Gastroesophageal sphincter (tissue), 3 donors: Measurements from ENCODE around the gene SYNDIG1.

Experiments used
- EP300 ChIP-seq: sonication (generic); formaldehyde crosslinking; IDR thresholded peaks from one replicate; pipeline ENCODE4 v1.6.1; 2017; ENCODE audit warnings: antibody characterized with exemption, mild to moderate bottlenecking
- TF ChIP-seq, protein P1 (sequence below), 4 experiments: fragments of 200-600 bp in 2 of 4; fragments of 450-650 bp in 2 of 4; sonication (generic) in 1 of 4; IDR thresholded peaks; one replicate each; pipeline ENCODE4 v1.5.1; 2017 to 2019; ENCODE audit warnings: antibody characterized with exemption in 4 of 4, mild to moderate bottlenecking in 2 of 4, moderate library complexity in 2 of 4

DNA sequence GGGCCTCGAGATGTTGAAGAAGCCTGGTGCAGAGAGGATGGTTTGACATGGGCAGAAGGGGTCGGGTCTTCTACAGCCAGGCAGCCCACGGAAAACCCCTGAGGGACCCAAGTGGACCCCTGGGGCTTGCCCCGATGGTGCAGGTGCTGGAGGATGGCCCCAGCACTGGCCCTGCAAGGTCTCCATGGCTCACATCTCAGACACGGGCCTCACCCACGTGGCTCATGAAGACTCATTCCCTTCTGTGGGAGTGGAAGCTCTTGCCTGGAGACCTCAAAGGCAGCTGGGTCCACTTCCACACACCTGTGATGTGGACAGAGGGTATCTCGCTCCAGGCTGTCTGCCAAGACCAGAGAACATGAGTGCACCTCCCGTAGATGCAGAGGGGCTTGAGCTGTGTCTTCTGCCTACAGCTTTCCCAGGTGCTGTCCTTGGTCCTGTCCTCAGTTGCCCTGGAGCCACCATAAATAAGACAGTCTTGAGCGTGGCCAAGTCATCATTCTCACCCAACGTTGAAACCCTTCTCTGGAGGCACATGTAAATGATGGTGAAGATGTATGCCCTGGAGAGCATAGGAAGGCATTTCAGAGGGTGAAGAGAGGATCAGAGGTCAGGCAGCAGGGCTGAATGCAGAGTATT is 108.0 kb downstream of the SYNDIG1 start:
- TF ChIP-seq, protein P1, sequence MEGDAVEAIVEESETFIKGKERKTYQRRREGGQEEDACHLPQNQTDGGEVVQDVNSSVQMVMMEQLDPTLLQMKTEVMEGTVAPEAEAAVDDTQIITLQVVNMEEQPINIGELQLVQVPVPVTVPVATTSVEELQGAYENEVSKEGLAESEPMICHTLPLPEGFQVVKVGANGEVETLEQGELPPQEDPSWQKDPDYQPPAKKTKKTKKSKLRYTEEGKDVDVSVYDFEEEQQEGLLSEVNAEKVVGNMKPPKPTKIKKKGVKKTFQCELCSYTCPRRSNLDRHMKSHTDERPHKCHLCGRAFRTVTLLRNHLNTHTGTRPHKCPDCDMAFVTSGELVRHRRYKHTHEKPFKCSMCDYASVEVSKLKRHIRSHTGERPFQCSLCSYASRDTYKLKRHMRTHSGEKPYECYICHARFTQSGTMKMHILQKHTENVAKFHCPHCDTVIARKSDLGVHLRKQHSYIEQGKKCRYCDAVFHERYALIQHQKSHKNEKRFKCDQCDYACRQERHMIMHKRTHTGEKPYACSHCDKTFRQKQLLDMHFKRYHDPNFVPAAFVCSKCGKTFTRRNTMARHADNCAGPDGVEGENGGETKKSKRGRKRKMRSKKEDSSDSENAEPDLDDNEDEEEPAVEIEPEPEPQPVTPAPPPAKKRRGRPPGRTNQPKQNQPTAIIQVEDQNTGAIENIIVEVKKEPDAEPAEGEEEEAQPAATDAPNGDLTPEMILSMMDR (IDR thresholded peaks at IDR 0.05), result no peak
- TF ChIP-seq EP300, result no peak
